SK-N-DZ (cell line): ENCODE measurements around the gene CFHR5. TPM values are rescaled to one million over a fixed set of nuclear protein-coding genes. Genes with fewer than 3 reads are reported as not detected.
"Not testable (repeated sequence)": the region's sequence is repeated elsewhere in the genome, so short reads cannot be mapped to it uniquely, and the experiment has no call there.

Experiments used
- DNase-seq: peaks from one replicate; pipeline ENCODE4 v3.0.0-alpha.2; 2015; ENCODE audit warnings: low spot score
- polyA plus RNA-seq, 2 experiments: library from polyadenylated mRNA; depleted of rRNA; stranded (reverse); fragments of >200 nt; gene quantifications; 2 replicates each; pipeline ENCODE4 v1.2.3, GENCODE V29; 2014

CFHR5 gene
- 0.05 TPM in 1 of 2 replicates, not detected in the other for polyA plus RNA-seq (2014; cell fraction: cytosol; rRNA removed)
- polyA plus RNA-seq (2014; cell fraction: nucleus; rRNA removed) = 0.07 TPM in 1 of 2 replicates, not detected in the other

GRCh38 chr1:196977278-196977677 is at the start of gene CFHR5:
TSS of gene CFHR5 (plus strand) at chr1:196977556. CDS start at chr1:196977665, 109 bp downstream.
- DNase-seq = no peak

- not testable (repeated sequence) for DNase-seq
Observed at GRCh38 chr1:196932853-196933252, 44.5 kb upstream of the CFHR5 start.

GRCh38 chr1:196933531-196934189 is 43.7 kb upstream of the CFHR5 start:
- no peak for DNase-seq

GRCh38 chr1:196941474-196941873 is 35.9 kb upstream of the CFHR5 start:
- not testable (repeated sequence) for DNase-seq

- not testable (repeated sequence) for DNase-seq
Observed at GRCh38 chr1:196943568-196943967, 33.8 kb upstream of the CFHR5 start, which contains the start of gene CFHR2. TSS of gene CFHR2 (plus strand) at chr1:196943738. CDS start at chr1:196943881, 143 bp downstream.

- DNase-seq = no peak
Observed at GRCh38 chr1:196951711-196952394, 25.5 kb upstream of the CFHR5 start.

- no peak for DNase-seq
Observed at GRCh38 chr1:196954778-196955177, 22.6 kb upstream of the CFHR5 start.

GRCh38 chr1:196955926-196956325 is 21.4 kb upstream of the CFHR5 start:
- DNase-seq = no peak

- no peak for DNase-seq
Observed at GRCh38 chr1:196960854-196961253, 16.5 kb upstream of the CFHR5 start.

DNA sequence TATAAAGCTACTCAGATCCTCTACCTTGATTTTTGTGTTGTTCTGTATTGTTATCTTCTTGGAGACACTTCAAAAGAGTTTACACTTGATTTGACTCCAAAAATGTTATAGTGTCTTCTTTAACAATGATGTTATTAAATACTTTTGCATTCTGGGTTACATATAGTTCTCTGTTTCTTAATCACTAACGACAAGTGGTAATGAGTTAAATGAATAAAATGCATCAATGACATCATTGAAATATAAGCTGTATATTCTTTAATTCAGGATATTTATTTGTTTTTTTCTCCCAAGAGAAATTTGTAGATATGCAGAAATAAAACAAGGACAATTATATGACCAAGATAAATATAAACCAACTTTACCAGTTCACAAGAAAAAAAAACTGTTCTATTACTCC is 7.2 kb upstream of the CFHR5 start:
- DNase-seq = no peak

DNA sequence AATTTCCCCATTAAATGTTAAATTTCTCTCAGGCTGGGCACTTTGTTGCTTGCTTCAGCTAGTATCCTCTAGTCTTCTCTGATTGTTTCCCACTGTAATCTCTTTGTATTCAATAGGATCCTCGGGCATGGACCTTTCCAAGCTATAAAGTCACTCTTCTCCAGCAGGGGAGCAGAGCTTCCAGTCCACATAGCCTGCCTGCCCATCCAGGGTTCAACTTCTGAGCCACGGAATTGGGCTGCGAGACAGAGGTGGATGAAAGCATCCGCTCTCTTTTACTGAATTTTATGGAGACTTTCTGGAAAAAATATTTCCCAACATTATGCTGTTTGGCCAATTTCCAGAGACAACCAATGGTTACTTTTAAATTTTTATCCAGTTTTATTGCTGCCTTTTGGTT is 1.1 kb upstream of the CFHR5 start:
- DNase-seq = no peak

GRCh38 chr1:196980859-196981258 is 3.5 kb downstream of the CFHR5 start:
- no peak for DNase-seq

DNA sequence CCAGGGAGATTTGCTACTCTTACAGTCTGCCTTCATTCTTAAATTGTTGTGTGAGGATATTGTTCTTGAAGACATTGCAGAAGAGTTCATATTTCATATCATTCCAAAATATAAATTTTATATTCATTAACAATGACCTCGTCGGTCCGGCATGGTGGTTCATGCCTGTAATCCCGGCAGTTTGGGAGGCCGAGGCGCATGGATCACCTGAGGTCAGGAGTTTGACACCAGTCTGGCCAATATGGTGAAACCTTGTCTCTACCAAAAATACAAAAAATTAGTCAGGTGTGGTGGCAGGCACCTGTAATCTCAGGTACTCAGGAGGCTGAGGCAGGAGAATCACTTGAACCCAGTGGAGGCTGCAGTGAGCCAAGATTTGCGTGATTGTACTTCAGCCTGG is 4.9 kb downstream of the CFHR5 start:
- not testable (repeated sequence) for DNase-seq

GRCh38 chr1:196991919-196992651 is 14.7 kb downstream of the CFHR5 start:
- DNase-seq = peak; percentile 91

- no peak for DNase-seq
Observed at GRCh38 chr1:196993916-196994315, 16.6 kb downstream of the CFHR5 start.

- DNase-seq = no peak
Observed at GRCh38 chr1:196997423-196997822, 20.1 kb downstream of the CFHR5 start.

GRCh38 chr1:197001828-197002227 is 24.5 kb downstream of the CFHR5 start:
- DNase-seq = no peak

DNA sequence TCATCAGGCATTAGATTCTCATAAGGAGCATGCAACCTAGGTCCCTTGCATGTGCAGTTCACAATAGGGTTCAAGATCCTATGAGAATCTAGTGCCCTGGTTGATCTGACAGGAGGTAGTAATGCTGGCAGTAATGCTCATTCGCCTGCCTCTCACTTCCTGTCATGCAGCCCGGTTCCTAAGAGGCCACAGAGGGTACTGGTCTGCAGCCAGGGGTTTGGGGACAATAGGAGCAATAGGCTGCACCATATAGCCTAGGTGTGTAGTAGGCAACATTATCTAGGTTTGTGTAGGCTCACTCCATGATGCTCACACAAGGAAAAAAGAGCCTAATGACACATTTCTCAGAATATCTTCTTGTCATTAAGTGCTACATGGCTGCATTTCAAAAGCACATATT is 25.8 kb downstream of the CFHR5 start:
- DNase-seq = no peak

- DNase-seq = no peak
Observed at GRCh38 chr1:197008861-197009260, 31.5 kb downstream of the CFHR5 start.

DNA sequence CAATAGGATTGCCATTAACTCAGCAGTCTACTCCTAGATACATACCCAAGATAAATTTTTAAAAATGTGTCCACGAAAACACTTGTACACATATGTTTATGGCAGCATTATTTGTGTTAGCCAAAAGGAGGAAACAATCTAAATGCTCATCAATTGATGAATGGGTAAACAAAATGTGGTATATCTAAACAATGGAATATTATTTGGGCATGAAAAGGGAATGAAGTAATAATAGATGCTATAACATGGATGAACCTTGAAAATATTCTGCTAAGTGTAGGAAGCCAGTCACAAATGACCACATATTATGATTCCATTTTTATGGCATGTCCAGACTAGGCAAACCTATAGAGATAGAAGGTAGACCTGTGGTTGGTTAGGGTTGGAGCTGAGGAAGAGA is 34.3 kb downstream of the CFHR5 start:
- DNase-seq = no peak

DNA sequence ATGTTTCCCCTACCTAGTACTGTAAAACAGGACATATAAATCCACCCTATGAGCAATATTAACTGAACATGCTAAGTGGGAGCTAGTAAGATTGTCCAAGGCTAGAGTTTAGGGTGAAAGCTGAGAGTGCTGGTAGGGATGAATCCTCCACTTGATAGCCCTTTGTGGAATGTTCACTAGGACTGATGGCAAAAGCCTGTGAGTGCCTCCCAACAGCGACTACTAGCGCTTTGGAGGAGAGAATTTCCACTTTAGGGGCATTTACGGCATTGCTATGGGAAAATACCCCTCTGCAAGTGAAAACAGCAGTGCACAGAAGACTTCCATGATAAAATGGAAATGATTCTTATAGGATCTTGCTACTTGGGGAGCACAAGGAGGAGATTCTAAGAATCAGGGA is 35.9 kb downstream of the CFHR5 start:
- DNase-seq = no peak

- no peak for DNase-seq
Observed at GRCh38 chr1:197016751-197017150, 39.4 kb downstream of the CFHR5 start.
